ENCODE data around the gene GATAD2B.
A peak's percentile ranks its signal among the peaks of the same experiment; 100 is the strongest.
"Not testable (repeated sequence)": the region's sequence is repeated elsewhere in the genome, so short reads cannot be mapped to it uniquely, and the experiment has no call there.

Gene GATAD2B

GRCh38 chr1:153840774-153841173 is 82.0 kb downstream of the GATAD2B start:
- DNase-seq (ENCODE audit: low read depth in 3 of 3): not testable (repeated sequence)

- DNase-seq (ENCODE audit: low read depth in 3 of 3): not testable (repeated sequence)
Observed at GRCh38 chr1:153833968-153834367, 88.8 kb downstream of the GATAD2B start.

- no peak for DNase-seq (ENCODE audit: low read depth in 3 of 3)
Observed at GRCh38 chr1:153833171-153833570, 89.6 kb downstream of the GATAD2B start.

GRCh38 chr1:153832293-153832692 is 90.5 kb downstream of the GATAD2B start:
- DNase-seq (ENCODE audit: low read depth in 3 of 3): no peak

GRCh38 chr1:153831026-153831425 is 91.7 kb downstream of the GATAD2B start:
- no peak for DNase-seq (ENCODE audit: low read depth in 3 of 3)

GRCh38 chr1:153827168-153827964 is 95.4 kb downstream of the GATAD2B start:
- no peak for DNase-seq (ENCODE audit: low read depth in 3 of 3)

GRCh38 chr1:153818876-153819275 is 103.9 kb downstream of the GATAD2B start:
- DNase-seq (ENCODE audit: low read depth in 3 of 3): no peak

- no peak for DNase-seq (ENCODE audit: low read depth in 3 of 3)
Observed at GRCh38 chr1:153816283-153816889, 106.4 kb downstream of the GATAD2B start.

GRCh38 chr1:153805886-153806719 is 116.7 kb downstream of the GATAD2B start:
- no peak for DNase-seq (ENCODE audit: low read depth in 3 of 3)

- peak; percentile 25 to 62 (median 54) for DNase-seq (ENCODE audit: low read depth in 3 of 3)
Observed at GRCh38 chr1:153805042-153805745, 117.6 kb downstream of the GATAD2B start.

- DNase-seq (ENCODE audit: low read depth in 3 of 3): no peak
Observed at GRCh38 chr1:153804112-153804511, 118.7 kb downstream of the GATAD2B start.

- no peak for DNase-seq (ENCODE audit: low read depth in 3 of 3)
Observed at GRCh38 chr1:153803470-153804056, 119.2 kb downstream of the GATAD2B start.

GRCh38 chr1:153801786-153802697 is 120.7 kb downstream of the GATAD2B start:
- no peak for DNase-seq (ENCODE audit: low read depth in 3 of 3)

GRCh38 chr1:153801028-153801625 is 121.6 kb downstream of the GATAD2B start:
- DNase-seq (ENCODE audit: low read depth in 3 of 3): no peak

GRCh38 chr1:153800516-153800915 is 122.3 kb downstream of the GATAD2B start:
- DNase-seq (ENCODE audit: low read depth in 3 of 3): no peak

- no peak for DNase-seq (ENCODE audit: low read depth in 3 of 3)
Observed at GRCh38 chr1:153799566-153800465, 123.0 kb downstream of the GATAD2B start.

- DNase-seq (ENCODE audit: low read depth in 3 of 3): no peak
Observed at GRCh38 chr1:153799016-153799415, 123.8 kb downstream of the GATAD2B start.

- DNase-seq (ENCODE audit: low read depth in 3 of 3): no peak
Observed at GRCh38 chr1:153798468-153798780, 124.3 kb downstream of the GATAD2B start.

Measured in stimulated activated CD4-positive, alpha-beta T cell treated with anti-CD3 and anti-CD28 coated beads, TNF-alpha, amount 100 ng/mL, for 24 hours (primary cell).